ENCODE measurements around the gene ATG4D.

The ATG4D gene

DNA sequence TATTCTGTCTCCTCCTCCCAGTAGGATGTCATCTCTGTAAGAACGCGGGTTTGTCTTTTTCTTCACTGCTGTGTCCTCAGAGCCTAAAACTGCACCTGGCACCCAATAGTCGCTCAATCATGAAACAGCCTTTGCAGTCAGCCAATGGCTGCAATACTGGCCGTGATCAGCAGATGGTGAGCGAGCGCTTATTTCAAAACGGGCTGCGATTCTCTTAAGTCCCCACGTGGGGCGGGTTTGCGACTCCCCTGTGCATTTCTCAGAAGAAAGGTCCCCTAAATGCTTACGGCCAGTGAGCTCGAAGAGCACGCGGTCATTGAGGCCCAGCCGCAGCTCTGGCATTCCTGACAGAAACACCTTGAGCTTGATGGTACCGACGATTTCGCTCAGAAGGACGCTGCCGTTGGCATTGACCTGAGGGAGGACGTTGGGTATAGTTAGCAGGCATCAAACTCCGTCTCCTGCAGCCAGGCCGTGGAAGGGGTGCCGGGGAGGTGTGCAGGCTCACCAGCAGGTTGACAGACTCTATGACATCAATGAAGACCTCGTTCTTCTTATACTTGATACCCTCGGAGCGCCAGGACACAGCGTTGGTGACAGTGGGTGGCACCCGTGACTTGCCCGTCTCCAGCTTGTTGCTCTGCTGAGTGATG, 37.4 kb downstream of the ATG4D start:
- ATAC-seq = peak; percentile 90
- peak; percentile 92 for DNase-seq

- no peak for DNase-seq
- no peak for ATAC-seq
Observed at GRCh38 chr19:10582091-10582490, 38.4 kb downstream of the ATG4D start.

GRCh38 chr19:10583036-10583776, 39.5 kb downstream of the ATG4D start:
- ATAC-seq = no peak
- DNase-seq = no peak

- ATAC-seq = no peak
- no peak for DNase-seq
Observed at GRCh38 chr19:10586396-10586795, 42.7 kb downstream of the ATG4D start.

DNA sequence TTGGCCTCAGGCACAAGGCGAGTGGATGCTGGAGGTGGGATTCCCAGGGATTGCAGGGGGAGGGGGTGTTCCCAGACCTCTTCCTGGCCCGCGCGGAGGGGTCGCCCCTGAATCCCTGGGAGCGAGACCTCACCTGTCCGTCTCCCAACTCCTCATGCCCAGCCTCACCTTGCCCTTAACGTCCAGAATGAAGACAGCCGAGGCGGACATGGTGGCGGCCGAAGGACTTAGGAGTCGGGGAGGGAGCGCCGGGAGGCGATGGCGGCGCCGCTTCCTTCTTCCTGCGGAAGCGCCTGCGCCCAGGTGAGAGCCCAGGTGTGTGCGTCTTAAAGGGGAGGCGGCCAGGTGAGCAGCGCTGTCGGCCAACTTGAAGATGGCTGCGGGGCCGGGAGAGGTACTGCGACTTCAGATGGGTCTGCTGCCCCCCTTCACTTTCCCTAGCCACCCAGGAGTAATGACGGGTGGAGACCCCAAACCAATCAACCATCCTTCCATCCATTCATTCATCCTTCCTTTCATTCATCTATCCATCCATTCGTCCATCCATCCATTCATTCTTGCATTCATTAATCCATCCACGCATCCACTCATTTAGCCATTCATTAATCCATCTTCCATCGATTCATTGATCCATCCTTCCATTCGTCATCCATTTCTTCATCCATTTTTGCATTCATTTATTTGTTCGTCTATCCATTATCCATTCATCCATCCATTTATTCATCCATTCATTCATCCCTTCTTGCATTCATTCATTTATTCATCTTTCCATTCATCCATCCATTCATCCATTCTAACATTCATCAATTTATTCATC, 43.5 kb downstream of the ATG4D start, which contains the start of gene AP1M2:
TSS of gene AP1M2 (minus strand) at position 291 of the 817 bp plus-strand sequence. CDS start at position 210, 81 bp downstream.
- ATAC-seq = no peak
- DNase-seq = no peak

GRCh38 chr19:10587839-10588150, 44.1 kb downstream of the ATG4D start:
- DNase-seq (no peak), ATAC-seq (no peak)

- ATAC-seq = no peak
- DNase-seq = no peak
Observed at GRCh38 chr19:10593148-10593547, 49.4 kb downstream of the ATG4D start.

DNA sequence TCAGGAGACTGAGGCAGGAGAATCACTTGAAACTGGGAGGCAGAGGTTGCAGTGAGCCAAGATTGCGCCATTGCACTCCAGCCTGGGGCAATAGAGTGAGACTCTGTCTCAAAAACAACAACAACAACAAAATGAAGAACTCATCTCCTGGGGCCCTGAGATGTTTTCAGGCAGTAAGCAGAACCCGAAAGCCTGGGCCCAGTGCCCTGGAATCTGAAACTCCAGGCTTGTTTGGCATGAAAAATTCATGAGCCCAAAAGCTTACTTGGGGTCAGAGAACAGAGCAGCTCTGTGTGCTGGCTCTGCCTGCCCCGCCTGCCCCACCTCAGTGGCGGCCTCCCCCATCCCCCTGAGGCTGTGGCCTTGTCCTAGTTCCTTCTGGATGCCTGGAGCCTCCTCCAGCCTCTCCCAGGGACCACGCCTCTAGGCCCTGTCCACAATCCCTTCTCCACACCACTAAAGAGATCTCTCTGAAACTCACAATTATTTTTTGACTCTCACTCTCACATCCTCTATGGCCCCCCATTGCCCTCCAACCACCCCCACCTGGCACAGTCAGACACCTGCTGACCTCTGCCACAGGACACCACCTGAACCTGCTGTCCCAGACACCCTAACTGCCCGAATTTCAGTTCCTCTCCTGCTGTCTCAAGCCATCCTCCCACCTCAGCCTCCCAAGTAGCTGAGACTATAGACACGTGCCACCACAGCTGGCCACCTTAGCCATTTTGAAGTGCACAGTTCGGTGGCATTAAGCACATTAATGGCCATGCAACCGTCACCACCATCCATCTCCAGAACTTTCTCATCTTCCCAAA, 50.3 kb downstream of the ATG4D start:
- ATAC-seq = no peak
- DNase-seq = no peak

GRCh38 chr19:10600149-10600548, 56.4 kb downstream of the ATG4D start:
- DNase-seq (no peak), ATAC-seq (no peak)

DNA sequence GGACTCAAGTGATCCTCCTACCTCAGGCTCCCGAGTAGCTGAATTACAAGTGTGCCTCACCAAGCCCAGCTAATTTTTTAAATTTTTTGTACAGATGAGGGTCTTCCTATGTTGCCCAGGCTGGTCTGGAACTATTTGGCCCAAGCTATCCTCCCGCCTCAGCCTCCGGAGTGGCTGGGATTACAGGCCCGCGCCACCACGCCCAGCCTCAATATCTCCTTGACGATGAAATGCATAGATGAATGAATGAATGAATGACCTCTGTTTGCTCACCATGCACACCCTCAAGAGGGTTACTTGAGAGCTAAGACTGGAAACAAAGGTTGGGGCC, 58.3 kb downstream of the ATG4D start:
- DNase-seq = no peak
- no peak for ATAC-seq

DNA sequence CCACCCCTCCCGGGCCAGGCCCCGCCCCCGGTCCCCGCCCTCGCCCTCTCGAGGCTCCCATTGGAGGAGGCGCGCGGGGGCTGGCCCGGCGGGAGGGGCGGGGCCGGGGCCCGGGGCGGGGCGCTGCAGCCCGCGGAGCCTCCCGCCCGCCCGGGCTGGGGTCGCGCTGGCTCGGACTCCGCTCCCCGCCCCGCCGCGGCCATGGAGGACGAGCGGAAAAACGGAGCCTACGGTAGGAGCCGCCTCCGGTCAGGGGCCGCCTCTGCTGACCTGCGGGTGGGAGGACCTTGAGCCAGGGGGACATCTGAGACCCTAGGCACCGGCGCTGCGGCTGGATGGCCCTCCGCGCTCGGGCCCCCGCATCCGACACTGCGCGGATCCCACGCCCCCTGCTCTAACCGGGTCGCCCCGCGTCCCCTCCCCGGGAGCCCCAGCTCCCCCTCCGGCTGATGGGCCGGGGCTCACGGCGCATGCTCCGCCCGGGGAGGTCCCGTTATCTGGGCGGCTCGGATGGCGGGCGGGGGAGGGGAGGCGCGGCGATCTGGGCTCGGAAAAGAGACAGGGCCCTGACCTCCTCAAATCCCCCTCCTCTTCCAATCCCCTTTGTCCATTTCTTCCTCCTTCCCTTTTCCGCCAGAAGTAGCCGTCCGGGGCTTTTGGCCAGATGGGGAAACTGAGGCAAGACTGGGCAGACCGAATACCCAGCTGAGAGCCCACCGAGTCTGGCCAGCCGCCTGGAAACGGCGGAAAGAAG, 58.8 kb downstream of the ATG4D start:
- DNase-seq = peak; percentile 94

More for the DNA sequence above, 58.8 kb downstream of the ATG4D start:
- peak; percentile 81 for ATAC-seq
